Cardiac fibroblast (primary cell): Measurements from ENCODE around the gene MCF2L2.
"Not testable (repeated sequence)": the region's sequence is repeated elsewhere in the genome, so short reads cannot be mapped to it uniquely, and the experiment has no call there.

ENCODE experiments used
- DNase-seq, 2 donors: peaks; one replicate each; pipeline versions ENCODE4 v3.0.0 to v3.0.0-alpha.2; 2010; ENCODE audit warnings: low read depth in 2 of 2
- H3K4me3 ChIP-seq, 2 donors: replicated peaks in 1 of 2; 1 replicate in 1 of 2; 2 replicates in 1 of 2; pipeline ENCODE4 v1.5.1; 2011; ENCODE audit warnings: low read depth in 2 of 2, low read length in 2 of 2, mild to moderate bottlenecking in 2 of 2, moderate library complexity in 1 of 2
- TF ChIP-seq, protein P1 (sequence below): IDR thresholded peaks from one replicate; pipeline ENCODE4 v1.5.1; 2011; ENCODE audit warnings: low read depth, mild to moderate bottlenecking, low read length, inconsistent platforms

Gene MCF2L2

GRCh38 chr3:183444748-183445147 is 16.3 kb upstream of the MCF2L2 start:
- no peak overlapping the region for H3K4me3 ChIP-seq
- DNase-seq, result no peak
- TF ChIP-seq, protein P1, sequence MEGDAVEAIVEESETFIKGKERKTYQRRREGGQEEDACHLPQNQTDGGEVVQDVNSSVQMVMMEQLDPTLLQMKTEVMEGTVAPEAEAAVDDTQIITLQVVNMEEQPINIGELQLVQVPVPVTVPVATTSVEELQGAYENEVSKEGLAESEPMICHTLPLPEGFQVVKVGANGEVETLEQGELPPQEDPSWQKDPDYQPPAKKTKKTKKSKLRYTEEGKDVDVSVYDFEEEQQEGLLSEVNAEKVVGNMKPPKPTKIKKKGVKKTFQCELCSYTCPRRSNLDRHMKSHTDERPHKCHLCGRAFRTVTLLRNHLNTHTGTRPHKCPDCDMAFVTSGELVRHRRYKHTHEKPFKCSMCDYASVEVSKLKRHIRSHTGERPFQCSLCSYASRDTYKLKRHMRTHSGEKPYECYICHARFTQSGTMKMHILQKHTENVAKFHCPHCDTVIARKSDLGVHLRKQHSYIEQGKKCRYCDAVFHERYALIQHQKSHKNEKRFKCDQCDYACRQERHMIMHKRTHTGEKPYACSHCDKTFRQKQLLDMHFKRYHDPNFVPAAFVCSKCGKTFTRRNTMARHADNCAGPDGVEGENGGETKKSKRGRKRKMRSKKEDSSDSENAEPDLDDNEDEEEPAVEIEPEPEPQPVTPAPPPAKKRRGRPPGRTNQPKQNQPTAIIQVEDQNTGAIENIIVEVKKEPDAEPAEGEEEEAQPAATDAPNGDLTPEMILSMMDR, result no peak

GRCh38 chr3:183443395-183444385 is 15.3 kb upstream of the MCF2L2 start:
- TF ChIP-seq, protein P1, result no peak
- no peak overlapping the region for H3K4me3 ChIP-seq
- no peak for DNase-seq

DNA sequence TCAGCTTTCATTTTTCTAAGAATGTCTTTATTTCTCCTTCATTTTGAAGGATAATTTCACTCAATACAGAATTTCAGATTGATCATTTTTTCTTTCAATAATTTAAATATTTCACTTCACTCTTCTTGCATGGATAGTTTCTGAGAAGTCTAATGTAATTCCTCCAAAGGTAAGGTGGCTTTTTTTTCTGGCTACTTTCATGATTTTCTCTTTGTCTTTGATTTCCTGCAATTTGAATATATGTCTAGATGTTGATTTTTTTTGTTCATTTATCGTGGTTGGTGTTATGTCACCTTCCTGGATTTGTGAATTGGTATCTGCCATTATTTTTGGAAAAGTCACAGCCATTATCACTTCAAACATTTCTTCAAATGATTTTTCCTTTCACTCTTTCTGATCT is 14.6 kb upstream of the MCF2L2 start:
- H3K4me3 ChIP-seq, result no peak overlapping the region
- TF ChIP-seq, protein P1, result no peak
- no peak for DNase-seq

GRCh38 chr3:183440521-183440920 is 12.1 kb upstream of the MCF2L2 start:
- DNase-seq, H3K4me3 ChIP-seq: not testable (repeated sequence)

DNA sequence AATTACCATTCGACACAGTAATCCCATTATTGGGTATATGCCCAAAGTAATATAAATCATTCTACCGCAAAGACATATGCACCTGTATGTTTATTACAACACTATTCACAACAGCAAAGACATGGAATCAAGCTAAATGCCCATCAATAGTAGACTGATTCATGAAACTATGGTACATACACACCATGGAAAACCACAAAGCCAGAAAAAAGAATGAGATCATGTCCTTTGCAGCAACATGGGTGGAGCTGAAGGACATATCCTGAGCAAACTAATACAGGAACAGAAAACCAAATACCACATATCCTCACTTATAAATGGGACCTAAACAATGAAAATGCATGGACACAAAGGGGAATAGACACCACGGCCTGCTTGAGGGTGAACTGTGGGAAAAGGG is 11.1 kb upstream of the MCF2L2 start:
- DNase-seq, result peak in 1 of 2 donors; percentile 45
- no peak overlapping the region for H3K4me3 ChIP-seq
- TF ChIP-seq, protein P1, result no peak

DNA sequence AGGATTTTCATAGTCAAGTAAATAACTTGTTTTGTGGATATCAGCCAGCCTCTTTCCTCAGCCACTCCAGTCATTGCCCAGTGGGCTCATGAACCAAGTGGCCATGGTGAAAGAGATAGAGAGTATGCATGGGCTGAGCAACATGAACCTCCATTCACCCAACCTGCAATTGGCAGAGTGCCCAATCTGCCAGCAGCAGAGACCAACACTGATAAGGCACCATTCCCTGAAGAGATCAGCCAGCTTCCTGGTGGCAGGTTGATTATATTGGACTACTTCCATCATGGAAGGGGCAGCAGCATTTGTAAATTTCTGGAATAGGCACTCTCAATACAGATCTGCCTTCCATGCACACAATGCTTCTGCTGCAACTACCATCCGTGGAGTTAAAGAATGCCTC is 10.3 kb upstream of the MCF2L2 start:
- TF ChIP-seq, protein P1, result no peak
- no peak for DNase-seq
- no peak overlapping the region for H3K4me3 ChIP-seq

DNA sequence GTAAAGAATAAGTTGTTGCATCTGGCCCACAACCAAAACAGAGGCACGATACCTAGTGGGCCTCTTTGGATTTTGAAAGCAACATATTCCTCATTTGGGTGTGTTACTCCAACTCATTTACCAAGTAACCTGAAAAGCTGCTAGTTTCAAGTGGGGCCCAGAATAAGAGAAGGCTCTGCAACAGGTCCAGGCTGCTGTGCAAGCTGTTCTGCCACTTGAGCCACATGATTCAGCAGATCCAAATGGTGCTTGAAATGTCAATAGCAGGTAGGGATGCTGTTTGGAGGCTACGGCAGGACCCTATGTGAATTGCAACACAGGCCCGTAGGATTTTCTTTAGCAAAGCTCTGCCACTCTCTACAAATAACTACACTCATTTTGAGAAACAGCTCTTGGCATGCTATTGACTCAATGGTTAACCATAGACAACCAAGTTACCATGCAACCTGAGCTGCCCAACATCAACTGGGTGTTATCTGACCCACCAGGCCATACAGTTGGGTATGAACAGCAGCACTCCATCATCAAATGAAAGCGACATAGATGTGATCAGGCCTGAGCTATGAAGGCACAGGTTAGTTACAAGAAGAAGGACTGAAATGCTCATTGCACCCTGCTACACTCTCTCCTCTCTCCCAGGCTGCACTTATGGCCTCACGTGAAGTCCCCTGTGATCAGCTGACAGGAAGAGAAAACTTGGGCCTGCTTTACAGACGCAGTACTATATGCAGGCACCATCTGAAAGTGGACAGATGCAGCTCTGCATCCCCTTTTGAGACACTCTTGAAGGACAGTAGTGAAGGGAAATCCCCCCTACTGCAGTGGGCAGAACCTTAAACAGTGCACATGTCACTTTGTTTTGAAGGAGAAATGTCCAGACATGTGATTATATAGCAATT is 9.5 kb upstream of the MCF2L2 start:
- DNase-seq, result no peak
- no peak overlapping the region for H3K4me3 ChIP-seq
- TF ChIP-seq, protein P1, result no peak
